ENCODE measurements around the gene RETREG3. TPM values are rescaled to one million over a fixed set of nuclear protein-coding genes. Genes with fewer than 3 reads are reported as not detected.

The RETREG3 gene
- total and polyA plus RNA-seq, 9 of the 15 experiments (the other 6 are each of a cell fraction or from before 2014, with no cell fraction given) = 4.1 to 39.0 (median 16.9) TPM

GRCh38 chr17:42632949-42633444 lies 23.8 kb upstream of the RETREG3 start (continued):
- no peak for TF ChIP-seq TCF7L2 (IDR thresholded peaks at IDR 0.05; ENCODE audit: low read depth, low read length)
- TF ChIP-seq TEAD4 (IDR thresholded peaks at IDR 0.05; ENCODE audit: low read length) = peak; percentile 88
- no peak for TF ChIP-seq TEAD4 (CRISPR knock-in tag; IDR thresholded peaks at IDR 0.05; ENCODE audit: borderline replicate concordance)
- TF ChIP-seq POLR2AphosphoS5 (IDR thresholded peaks at IDR 0.05; ENCODE audit: control insufficient read depth, insufficient read depth, low read depth, low read length) = peak; percentile 74
- no peak for TF ChIP-seq FOXK1 (CRISPR knock-in tag; IDR thresholded peaks at IDR 0.05; ENCODE audit: borderline replicate concordance)
- no peak for TF ChIP-seq HNRNPUL1 (IDR thresholded peaks at IDR 0.05; ENCODE audit: low read length)
- TF ChIP-seq, protein P1, sequence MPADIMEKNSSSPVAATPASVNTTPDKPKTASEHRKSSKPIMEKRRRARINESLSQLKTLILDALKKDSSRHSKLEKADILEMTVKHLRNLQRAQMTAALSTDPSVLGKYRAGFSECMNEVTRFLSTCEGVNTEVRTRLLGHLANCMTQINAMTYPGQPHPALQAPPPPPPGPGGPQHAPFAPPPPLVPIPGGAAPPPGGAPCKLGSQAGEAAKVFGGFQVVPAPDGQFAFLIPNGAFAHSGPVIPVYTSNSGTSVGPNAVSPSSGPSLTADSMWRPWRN (IDR thresholded peaks at IDR 0.05; ENCODE audit: low read depth) = peak; percentile 23; the same call in 1 of the 2 replicates
- no peak for TF ChIP-seq ZNF740 (CRISPR knock-in tag; IDR thresholded peaks at IDR 0.05)
- no peak for TF ChIP-seq ZNF740 (tag; IDR thresholded peaks at IDR 0.05)
- TF ChIP-seq BRF2 (IDR thresholded peaks at IDR 0.05; ENCODE audit: borderline replicate concordance, insufficient read depth, insufficient read length) = no peak
- TF ChIP-seq HNRNPH1 (optimal IDR thresholded peaks at IDR 0.05; ENCODE audit: low read depth, low read length) = no peak
- TF ChIP-seq, protein P2, sequence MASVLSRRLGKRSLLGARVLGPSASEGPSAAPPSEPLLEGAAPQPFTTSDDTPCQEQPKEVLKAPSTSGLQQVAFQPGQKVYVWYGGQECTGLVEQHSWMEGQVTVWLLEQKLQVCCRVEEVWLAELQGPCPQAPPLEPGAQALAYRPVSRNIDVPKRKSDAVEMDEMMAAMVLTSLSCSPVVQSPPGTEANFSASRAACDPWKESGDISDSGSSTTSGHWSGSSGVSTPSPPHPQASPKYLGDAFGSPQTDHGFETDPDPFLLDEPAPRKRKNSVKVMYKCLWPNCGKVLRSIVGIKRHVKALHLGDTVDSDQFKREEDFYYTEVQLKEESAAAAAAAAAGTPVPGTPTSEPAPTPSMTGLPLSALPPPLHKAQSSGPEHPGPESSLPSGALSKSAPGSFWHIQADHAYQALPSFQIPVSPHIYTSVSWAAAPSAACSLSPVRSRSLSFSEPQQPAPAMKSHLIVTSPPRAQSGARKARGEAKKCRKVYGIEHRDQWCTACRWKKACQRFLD (CRISPR knock-in tag; IDR thresholded peaks at IDR 0.05) = no peak
- peak; percentile 90 for TF ChIP-seq ARID1B (IDR thresholded peaks at IDR 0.05)
- peak; percentile 50 for TF ChIP-seq NEUROD1 (IDR thresholded peaks at IDR 0.05; ENCODE audit: borderline replicate concordance, low read depth, low read length, partially characterized antibody)
- TF ChIP-seq, protein P3, sequence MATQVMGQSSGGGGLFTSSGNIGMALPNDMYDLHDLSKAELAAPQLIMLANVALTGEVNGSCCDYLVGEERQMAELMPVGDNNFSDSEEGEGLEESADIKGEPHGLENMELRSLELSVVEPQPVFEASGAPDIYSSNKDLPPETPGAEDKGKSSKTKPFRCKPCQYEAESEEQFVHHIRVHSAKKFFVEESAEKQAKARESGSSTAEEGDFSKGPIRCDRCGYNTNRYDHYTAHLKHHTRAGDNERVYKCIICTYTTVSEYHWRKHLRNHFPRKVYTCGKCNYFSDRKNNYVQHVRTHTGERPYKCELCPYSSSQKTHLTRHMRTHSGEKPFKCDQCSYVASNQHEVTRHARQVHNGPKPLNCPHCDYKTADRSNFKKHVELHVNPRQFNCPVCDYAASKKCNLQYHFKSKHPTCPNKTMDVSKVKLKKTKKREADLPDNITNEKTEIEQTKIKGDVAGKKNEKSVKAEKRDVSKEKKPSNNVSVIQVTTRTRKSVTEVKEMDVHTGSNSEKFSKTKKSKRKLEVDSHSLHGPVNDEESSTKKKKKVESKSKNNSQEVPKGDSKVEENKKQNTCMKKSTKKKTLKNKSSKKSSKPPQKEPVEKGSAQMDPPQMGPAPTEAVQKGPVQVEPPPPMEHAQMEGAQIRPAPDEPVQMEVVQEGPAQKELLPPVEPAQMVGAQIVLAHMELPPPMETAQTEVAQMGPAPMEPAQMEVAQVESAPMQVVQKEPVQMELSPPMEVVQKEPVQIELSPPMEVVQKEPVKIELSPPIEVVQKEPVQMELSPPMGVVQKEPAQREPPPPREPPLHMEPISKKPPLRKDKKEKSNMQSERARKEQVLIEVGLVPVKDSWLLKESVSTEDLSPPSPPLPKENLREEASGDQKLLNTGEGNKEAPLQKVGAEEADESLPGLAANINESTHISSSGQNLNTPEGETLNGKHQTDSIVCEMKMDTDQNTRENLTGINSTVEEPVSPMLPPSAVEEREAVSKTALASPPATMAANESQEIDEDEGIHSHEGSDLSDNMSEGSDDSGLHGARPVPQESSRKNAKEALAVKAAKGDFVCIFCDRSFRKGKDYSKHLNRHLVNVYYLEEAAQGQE (IDR thresholded peaks at IDR 0.05; ENCODE audit: borderline replicate concordance) = peak; percentile 97
- TF ChIP-seq, protein P3 (CRISPR knock-in tag; IDR thresholded peaks at IDR 0.05; ENCODE audit: low read depth) = no peak
